Suprapubic skin (tissue), 4 donors: Measurements from ENCODE around the gene NEK11.

Experiments used
- EP300 ChIP-seq: sonication (generic); formaldehyde crosslinking; IDR thresholded peaks from one replicate; pipeline ENCODE4 v1.6.1; 2017; ENCODE audit warnings: antibody characterized with exemption
- POLR2A ChIP-seq, 2 donors: fragments of 450-650 bp; IDR thresholded peaks; one replicate each; pipeline ENCODE4 v1.6.1; 2017; ENCODE audit warnings: antibody characterized with exemption in 2 of 2, mild to moderate bottlenecking in 2 of 2, moderate library complexity in 2 of 2
- POLR2AphosphoS5 ChIP-seq, 3 donors: sonication (generic); formaldehyde crosslinking; IDR thresholded peaks; one replicate each; pipeline ENCODE4 v1.6.1; 2017; ENCODE audit warnings: antibody characterized with exemption in 3 of 3
- TF ChIP-seq, protein P1 (sequence below), 2 donors: fragments of 200-600 bp in 1 of 2; fragments of 450-650 bp in 1 of 2; sonication (generic) in 1 of 2; IDR thresholded peaks; one replicate each; pipeline ENCODE4 v1.5.1; 2016 to 2019; ENCODE audit warnings: antibody characterized with exemption in 2 of 2, mild to moderate bottlenecking in 1 of 2, moderate library complexity in 1 of 2

DNA sequence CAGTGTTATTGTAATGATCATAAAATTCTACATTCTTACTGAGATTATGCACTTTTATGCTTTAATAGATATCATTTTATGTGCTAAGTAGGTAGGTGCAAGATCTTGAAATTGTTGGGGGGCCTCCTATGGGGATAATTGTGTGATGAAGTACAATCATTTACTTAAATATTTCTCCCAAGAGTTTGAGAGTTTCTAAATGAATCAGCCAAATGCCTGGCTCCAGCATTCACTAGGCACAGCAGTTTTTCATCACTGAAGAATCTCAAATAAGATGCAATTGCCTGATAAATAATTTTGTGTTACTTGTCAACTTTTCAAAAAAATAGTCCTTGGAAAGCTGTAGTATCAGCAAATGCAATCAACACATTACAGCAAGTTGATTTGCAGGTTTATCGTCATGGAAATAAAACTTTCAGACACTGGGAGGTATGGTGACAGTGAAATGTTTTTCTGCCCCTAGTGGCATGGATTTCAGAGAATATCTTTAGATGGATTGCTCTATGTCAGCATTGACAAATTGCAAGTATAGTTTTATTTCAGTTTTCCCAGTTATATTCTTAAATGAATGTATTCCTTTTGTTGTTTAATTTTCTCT, 167.1 kb downstream of the NEK11 start:
- TF ChIP-seq POLR2AphosphoS5 (IDR thresholded peaks at IDR 0.05) (no peak), POLR2A (IDR thresholded peaks at IDR 0.05) (no peak), EP300 (no peak)
- TF ChIP-seq, protein P1, sequence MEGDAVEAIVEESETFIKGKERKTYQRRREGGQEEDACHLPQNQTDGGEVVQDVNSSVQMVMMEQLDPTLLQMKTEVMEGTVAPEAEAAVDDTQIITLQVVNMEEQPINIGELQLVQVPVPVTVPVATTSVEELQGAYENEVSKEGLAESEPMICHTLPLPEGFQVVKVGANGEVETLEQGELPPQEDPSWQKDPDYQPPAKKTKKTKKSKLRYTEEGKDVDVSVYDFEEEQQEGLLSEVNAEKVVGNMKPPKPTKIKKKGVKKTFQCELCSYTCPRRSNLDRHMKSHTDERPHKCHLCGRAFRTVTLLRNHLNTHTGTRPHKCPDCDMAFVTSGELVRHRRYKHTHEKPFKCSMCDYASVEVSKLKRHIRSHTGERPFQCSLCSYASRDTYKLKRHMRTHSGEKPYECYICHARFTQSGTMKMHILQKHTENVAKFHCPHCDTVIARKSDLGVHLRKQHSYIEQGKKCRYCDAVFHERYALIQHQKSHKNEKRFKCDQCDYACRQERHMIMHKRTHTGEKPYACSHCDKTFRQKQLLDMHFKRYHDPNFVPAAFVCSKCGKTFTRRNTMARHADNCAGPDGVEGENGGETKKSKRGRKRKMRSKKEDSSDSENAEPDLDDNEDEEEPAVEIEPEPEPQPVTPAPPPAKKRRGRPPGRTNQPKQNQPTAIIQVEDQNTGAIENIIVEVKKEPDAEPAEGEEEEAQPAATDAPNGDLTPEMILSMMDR (IDR thresholded peaks at IDR 0.05) = no peak
